Left colon (tissue), 2 donors: ENCODE results near the gene MAGT1. TPM values are rescaled to one million over a fixed set of nuclear protein-coding genes. Genes with fewer than 3 reads are reported as not detected.
"Not testable (repeated sequence)": the region's sequence is repeated elsewhere in the genome, so short reads cannot be mapped to it uniquely, and the experiment has no call there.

Experiments
- ATAC-seq: fragments of 200-7000 bp; cut with Tn5 transposase; one replicate; pipeline ENCODE4 v1.9.1; 2020; ENCODE audit warnings: mild to moderate bottlenecking, moderate library complexity
- DNase-seq, 2 donors: peaks; one replicate each; pipeline ENCODE4 v3.0.0-alpha.2; 2020
- intact Hi-C, 2 donors: fragments of 100-400 bp; cut with DNase I in 1 of 2; cut with micrococcal nuclease in 1 of 2; formaldehyde crosslinking; loops; one replicate each; pipeline versions ENCODE4 v1.11.2 to v1.14.0; 2022; cut with DNase I, micrococcal nuclease
- long read RNA-seq: library from polyadenylated mRNA; unstranded; transcript quantifications from one replicate; pipeline ENCODE4 v2.0.0, GENCODE V29; 2021
- total RNA-seq, 2 donors: library from RNA; stranded (reverse); fragmentation: NEBNext Ultra II Directional; extraction: Animal tissue kit (Norgen Biotek cat#: 25700); gene quantifications; one replicate each; pipeline ENCODE4 v1.2.1, GENCODE V29; 2021
- donor health status: DM: no; HTN: no; CAD: no.
- donor health status: DM: yes; HTN: yes; CAD: no.

The MAGT1 gene
- 10 to 100 TPM; 40.9 to 50.4 TPM for total RNA-seq
- long read RNA-seq, partial matches to known transcripts = 0 of 16 reads
- long read RNA-seq, other reads (novel, unspliced or antisense) = 16 of 16 reads

DNA sequence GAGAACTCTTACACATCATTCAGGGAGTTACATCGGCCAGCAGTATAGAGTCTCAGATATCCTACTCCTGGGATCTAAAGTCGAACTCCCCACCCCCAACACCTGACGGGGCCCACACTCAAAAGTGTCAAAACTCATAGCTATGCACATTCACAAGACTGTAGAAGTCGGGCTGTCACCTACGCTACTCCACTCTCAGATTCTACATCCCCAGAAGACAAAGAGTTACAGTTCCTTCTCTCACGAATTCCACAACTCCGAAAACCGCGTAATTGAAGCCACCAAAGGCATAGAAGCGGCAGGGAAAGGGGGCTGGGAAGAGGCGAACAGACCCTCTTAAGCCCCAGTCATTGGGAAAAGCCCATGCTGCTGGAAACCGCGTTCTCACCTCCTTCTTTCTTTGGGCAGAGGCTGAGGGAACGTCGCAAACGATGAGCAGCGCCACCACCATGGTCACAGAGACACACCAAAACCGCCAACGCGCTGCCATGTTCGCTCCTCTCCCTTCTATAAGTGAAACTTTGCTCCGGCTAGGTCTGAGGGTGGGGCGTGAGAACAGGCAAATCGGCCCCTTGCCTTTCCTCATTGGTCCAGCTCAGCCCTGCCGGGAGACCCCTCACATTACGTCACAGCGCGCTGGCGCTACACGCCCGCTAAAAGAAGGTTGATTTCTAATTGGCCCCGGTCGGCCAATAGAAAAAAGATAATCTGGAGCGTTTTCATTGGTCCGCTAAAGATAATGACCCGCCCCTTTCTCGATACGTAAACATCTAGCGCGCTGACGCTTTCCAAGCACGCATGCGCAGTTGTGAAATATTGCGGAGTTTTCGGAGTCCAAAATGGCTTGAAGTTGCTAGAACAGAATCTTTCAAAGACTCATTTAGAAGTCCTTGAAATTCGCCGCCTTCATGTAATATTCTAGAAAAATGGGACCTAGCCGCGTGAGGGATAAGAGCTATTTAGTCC, at the start of gene MAGT1:
Gene MAGT1, minus strand, starts transcription at position 515 of the 966 bp plus-strand sequence. Its CDS starts 25 bp downstream, at position 490.
- intact Hi-C loops = no loop called here
- ATAC-seq (peak; percentile 89), DNase-seq (peak; percentile 85 to 96)

DNA sequence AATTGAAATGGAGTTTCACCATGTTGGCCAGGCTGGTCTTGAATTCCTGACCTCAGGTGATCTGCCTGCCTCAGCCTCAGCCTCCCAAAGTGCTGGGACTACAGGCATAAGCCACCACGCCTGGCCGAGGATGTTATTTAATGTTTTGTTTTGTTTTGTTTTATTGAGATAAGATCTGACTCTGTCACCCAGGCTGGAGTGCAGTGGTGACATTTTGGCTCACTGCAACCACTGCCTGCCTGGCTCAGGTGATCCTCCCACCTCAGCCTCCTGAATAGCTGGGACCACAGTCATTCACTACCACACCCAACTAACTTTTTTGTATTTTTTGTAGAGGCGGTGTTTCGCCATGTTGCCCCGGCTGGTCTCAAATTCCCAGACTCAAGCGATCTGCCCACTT, 49.8 kb upstream of the MAGT1 start:
- intact Hi-C loops, DNase-seq, ATAC-seq: not testable (repeated sequence)

DNA sequence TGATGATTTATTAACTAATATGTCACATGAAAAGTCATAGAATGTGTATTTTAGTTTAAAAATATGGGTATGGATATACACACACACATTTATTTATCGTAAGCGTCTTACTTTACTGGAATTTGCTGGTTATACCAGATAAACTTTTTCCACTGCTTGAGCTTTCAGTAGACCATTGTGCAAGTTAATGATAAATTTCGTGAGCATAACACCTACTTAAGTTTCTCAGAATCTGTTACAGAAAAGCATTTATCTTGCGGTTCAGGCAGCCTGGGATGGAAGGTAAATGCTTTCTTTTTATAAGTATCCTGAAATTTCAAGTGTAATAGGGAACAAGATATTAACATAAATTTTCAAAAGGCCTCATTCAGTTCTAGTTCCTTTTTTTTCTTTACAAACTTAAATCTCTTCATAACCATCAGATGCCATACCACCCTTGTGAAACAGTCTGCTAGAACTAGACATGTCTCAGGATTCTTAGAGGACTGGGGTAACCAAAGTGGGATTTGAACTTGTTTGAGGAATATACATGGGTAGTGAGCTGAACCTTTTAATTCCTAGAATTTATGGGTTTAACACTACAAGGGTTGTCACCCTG, 42.9 kb upstream of the MAGT1 start:
- ATAC-seq (no peak), DNase-seq (no peak)
- intact Hi-C loops = no loop called here

DNA sequence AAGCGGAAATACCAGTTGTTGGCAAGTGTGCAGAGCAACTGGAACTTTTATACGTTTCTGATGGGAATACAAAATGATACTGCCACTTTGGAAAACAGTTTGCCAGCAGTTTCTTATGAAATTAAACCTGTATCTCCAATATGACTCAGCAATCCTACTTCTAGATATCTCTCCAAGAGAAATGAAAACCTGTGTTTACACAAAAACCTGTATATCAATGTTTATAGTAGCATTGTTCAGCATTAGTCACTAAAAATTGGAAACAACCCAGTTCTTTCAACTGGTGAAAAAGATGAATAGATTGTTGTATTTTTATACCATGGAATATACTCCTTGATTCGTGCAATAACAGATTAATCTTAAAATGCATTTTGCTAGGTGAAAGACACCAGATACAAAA, 42.1 kb upstream of the MAGT1 start:
- ATAC-seq (peak; percentile 58), DNase-seq (no peak)
- intact Hi-C loops = no loop called here

DNA sequence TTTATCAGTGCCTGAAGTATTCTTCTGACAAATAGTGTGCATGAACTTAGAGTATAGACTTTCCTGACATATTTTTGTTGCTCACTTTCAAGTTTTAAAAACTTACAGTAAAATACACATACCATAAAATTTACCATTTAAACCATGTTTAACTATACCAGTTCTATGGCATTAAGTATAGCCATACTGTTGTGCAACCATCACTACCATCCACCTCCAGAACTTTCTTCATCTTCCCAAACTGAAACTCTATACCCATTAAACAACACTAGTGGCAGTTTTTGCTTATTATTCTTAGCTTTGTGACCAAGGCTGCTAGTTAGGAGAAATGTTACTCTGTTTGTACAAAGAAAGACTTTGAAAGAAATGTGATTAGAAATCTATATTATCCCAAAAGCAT, 41.1 kb upstream of the MAGT1 start:
- intact Hi-C loops = no loop called here

DNA sequence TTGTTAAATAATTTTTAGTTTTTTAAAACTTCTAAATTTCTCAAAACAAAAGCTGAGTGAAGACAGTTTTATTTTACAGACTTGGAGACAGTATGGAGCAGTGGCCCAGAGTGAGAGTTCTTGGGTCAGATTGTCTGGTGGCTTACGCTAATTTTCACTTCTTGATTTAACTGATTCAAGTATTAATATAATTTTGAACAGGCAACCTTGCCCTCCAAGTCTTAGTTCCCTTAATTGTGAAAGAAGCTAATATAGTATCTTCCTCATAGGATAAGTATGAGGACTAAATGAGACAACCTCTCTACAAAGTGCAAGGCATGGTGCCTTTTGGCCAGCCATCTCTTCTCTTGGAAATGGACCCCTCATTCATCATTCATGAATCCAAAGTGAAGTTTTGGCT, 40.7 kb upstream of the MAGT1 start:
- no peak for DNase-seq
- no peak for ATAC-seq
- intact Hi-C loops = no loop called here

More for the DNA sequence above, 41.1 kb upstream of the MAGT1 start:
- ATAC-seq (no peak), DNase-seq (no peak)

DNA sequence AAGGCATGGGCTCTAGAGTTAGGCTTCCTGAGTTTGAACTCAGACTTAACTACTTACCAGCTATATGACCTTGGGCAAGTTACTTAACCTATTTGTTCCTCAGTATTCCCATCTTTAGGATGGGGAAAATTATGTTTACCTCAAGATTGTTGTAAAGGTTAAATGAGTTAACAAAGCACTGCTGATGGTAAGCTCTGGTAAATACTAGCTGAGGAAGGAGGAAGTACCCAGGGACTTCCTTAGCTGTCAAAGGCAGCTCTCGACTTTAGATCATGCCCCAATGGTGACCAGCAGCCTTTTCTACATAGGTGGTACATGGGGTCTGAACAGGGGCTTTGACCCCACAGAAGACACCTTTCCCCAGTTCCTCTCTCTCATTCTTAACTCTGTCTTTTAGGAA, 35.3 kb upstream of the MAGT1 start:
- DNase-seq = no peak
- intact Hi-C loops = no loop called here
- no peak for ATAC-seq

DNA sequence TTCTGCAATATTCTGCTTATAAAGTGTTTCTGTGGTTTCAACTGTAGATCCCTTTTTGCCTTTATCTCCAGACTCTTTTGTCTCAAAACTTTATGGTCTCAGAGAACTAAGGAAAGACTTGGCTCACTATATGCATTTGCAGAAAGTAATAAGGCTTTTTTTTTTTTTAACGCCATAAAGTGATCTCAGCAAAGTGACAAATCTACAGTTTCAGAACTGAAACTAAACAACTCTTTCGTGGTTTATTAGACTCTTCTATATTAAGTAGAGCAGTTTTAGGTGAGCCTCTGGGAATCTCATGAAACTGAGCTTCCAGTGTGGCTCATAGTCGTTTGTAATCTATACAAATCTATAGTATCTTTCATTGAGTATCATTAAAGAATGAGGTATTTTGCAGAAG, 30.5 kb upstream of the MAGT1 start:
- ATAC-seq = peak; percentile 58
- intact Hi-C loops = no loop called here
- no peak for DNase-seq

DNA sequence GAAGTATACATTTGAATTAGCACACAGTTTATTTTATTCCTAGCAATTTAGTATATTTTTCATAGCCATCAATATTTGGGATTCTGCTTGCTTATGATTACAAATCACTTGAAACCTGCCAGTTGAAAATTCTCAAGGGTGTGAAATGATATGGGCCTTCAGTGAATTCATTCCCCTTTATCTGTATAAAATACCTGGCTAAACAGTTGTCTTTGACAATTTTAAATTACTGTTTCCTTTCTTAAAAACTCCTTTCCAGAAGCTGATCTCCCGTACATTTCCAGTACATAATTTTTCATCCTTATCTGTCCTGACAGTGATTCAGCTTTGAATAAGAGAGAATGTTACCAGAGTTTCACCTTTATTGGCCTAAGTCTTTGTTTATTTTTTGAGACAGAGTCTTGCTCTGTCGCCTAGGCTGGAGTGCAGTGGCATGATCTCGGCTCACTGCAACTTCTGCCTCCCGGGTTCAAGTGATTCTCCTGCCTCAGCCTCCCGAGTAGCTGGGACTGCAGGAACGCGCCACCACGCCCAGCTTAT, 29.2 kb upstream of the MAGT1 start:
- no peak for DNase-seq
- intact Hi-C loops = no loop called here
- ATAC-seq = no peak

DNA sequence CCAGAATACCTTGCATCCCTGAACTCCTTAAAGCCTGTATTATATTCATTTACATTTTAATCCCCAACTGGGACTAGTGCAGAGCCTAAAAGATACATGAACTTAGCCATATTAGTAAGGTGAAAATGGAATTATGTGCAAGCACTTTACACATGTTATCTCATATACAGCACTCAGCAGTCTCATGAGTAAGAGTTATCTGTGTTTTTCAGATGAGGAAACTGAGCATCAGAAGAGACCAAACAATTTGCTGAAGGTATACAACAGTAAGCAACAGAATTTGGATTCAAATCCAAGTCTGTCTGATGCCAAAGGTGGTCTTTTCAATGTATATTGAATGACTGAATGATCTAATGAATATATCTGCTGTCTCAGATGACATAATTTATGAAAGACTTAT, 27.6 kb upstream of the MAGT1 start:
- ATAC-seq = no peak
- DNase-seq = no peak
- intact Hi-C loops = no loop called here

DNA sequence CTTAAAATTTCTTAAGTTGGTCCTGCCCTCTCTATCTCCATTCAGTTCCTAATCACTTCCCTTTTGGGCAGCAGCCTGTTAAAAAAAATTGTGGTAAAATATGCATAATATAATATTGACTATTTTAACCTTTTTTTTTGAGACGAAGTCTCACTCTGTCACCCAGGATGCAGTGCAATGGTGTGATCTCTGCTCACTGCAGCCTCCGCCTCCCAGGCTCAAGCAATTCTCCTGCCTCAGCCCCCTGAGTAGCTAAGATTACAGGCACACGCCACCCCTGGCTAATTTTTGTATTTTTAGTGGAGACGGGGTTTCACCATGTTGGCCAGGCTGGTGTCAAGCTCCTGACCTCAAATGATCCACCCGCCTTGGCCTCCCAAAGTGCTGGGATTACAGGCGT, 24.1 kb upstream of the MAGT1 start:
- ATAC-seq, DNase-seq, intact Hi-C loops: not testable (repeated sequence)

DNA sequence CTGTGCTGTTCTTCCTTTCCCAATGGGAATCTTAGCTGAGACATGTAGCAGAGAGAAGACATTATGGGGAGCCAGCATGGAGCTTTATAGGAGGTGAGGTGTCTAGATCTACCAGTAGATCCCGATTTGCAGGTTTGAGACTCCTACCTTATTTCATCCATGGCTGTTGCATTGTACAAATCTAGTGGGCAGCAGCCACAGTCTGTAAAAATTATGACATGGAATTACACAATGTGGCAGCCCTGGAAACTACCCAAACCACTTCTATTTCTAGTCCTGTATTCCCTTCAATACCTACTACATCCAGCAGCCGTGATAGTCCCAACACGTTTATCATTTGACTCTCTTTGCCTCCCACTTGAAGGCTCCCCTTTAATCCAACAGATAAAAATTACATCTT, 23.3 kb upstream of the MAGT1 start:
- ATAC-seq (no peak), DNase-seq (no peak)
- intact Hi-C loops = no loop called here

DNA sequence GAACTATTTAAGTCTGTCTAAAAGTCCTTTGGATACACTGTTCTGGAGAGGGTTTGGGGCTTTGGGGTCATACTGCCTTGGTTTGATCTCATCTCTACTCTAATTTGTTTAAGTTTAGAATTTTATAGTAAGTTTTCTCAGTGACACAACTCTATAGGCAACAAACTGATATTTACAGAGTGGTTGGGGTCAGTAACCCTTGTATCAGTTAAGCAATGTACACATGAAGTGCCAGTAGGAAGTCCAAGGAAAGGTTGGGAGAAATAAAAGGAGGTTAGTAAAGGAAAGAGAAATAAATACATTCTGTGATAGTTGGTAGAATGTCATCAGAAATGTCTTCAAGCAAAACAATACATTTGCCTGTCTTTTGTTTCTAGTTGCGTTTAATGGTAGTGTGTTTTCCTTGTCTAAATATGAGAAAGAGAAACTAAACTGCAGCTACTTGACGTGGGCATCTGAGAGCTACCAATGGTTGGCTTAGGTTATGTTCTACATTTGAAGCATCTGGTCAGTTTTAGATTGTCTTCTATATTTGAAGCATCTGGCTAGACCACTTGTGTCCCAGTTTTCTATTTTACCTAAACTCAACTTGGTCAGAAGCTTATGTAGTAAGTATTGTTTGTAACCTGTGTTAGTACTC, 22.2 kb upstream of the MAGT1 start:
- ATAC-seq (no peak), DNase-seq (no peak)
- intact Hi-C loops = no loop called here

DNA sequence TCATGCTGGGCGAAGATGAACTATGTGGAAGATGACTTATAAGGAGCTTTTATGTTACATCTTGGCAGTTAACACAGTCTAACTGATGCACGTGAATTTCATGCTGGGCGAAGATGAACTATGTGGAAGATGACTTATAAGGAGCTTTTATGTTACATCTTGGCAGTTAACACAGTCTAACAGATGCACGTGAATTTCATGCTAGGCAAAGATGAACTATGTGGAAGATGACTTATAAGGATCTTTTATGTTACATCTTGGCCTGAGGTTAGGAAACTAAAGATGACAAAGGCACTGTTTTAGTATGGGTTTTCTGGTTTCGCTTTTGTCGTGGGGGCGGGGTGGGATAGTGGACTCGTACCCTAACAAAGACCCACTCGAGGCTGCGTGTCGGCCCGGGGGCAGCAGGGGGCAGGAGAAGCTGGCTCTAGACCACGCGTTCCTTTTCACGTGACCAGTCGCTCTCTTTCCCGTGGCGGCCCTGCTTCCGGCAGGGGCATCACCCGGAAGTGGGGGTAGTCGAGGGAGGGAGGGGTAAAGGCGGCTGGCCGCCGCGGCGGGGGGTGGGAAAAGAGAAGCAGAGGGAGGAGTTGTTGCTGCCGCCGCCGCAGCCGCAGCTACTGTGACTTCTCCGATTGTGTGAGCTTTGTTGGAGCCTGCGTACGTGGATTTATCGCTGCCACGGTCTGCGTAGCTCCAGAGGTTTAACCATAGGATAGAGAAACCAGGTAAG, 15.0 kb upstream of the MAGT1 start, which contains the start of gene ATP7A:
Gene ATP7A, plus strand, starts transcription at position 586 of the 733 bp plus-strand sequence. CDS start 60,949 bp downstream, outside the sequence.
- intact Hi-C loops = no loop called here
- DNase-seq = peak; percentile 87 to 93
- ATAC-seq = peak; percentile 94

DNA sequence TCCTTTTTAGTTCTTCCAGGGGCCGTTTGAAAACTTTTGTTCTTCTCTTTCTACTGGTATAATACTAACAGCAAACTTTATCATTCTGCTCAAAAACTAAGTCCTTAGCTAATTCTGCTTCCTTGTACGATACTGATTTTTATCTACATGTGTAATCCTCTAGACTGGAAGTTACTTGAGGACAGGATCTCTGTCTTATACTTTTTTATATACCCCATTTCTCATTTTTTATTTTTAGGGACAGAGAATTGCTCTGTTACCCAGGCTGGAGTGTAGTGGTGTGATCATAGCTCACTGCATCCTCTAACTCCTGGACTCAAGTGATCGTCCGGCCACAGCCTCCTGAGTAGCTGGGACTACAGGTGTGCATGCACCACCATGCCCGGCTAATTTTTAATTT, 6.3 kb upstream of the MAGT1 start:
- DNase-seq = no peak
- no peak for ATAC-seq
- intact Hi-C loops = loop anchor here in 1 of 2 donors (10.0 kb wide), 1 partner anchor 123 kb away; no protein-coding TSS in a partner anchor

DNA sequence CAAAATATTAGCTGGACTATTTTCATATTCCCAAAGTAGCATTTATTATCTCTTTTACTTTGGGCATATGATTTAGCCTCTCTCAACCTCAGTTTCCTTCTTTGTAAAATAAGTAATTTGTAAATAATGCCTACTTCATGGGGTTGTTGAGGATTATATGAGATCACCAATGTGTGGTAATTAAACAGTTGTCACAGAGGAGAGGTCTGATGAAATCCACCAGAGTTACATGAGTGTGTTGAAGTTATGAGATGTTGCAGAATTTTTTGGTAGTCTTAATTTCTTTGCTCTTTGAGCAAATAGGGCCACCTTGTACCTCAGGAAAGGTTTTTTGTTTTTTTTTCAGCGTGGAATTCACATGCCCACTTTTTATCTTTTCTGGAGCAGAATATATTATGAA, 5.5 kb upstream of the MAGT1 start:
- ATAC-seq (no peak), DNase-seq (no peak)
- intact Hi-C loops = loop anchor here in 1 of 2 donors (10.0 kb wide), 1 partner anchor 124 kb away; no protein-coding TSS in a partner anchor

DNA sequence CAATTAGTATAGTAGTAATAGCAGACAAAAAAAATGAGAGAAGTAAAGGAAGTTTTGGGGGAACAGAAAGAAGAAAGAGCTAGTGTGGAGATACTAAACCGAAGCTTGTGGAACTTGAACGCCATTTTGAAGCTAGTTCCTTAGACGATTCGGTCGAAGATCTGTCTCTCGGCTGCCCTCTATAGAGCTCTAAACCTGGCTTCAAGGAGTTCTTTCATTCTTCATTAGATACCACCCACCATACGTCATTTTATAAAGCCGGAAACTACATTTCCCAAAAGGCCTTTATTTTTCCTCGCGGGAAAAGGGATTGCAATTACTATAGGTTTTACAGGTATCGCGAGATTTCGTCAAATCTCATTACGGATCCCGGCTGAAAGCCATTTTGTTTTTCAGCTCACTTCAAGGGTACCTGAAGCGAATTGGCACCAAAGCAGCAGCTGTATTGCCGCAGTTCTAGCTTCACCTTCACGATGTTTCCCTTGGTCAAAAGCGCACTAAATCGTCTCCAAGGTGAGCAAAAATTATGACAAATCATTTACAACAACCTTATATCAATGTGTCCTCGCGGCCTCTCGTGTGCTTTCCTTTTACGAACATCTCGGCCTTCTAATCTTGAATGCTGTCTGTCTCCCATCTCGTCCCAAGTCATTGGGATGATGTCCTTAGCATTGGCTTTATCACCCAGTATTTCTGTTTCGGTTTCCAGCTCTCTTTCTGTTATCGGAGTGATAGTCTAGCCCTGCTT, 4.0 kb upstream of the MAGT1 start, which contains the start of gene COX7B:
Gene COX7B, plus strand, starts transcription at position 388 of the 748 bp plus-strand sequence. Its CDS starts 86 bp downstream, at position 474.
- intact Hi-C loops = no loop called here
- peak; percentile 71 for ATAC-seq
- peak; percentile 51 to 71 for DNase-seq

DNA sequence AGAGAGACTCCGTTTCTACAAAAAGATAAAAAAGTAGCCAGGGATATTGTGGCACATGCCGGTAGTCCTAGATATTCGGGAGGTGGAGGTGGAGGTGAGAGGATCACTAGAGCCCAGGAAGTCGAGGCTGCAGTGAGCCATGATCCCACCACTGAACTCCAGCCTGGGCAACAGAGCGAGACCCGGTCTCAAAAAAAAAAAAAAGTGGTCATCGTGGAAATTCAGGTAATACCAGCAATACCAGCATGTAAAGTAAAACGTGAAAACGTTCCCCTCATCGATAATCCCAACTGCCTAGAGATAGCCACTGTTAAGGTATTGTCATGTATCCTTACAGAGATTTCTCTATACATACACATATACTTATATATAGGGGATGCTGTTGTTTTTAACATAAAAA, 1.5 kb downstream of the MAGT1 start:
- intact Hi-C loops = no loop called here
- ATAC-seq (no peak), DNase-seq (no peak)
